IPS-18a (cell line): ENCODE data around the gene PGAP3.
"Not testable (repeated sequence)": the region's sequence is repeated elsewhere in the genome, so short reads cannot be mapped to it uniquely, and the experiment has no call there.

ENCODE experiments used
- H3K27ac ChIP-seq: one replicate; pipeline ENCODE4 v1.5.1; 2013; ENCODE audit warnings: low read length
- H3K27me3 ChIP-seq: one replicate; pipeline ENCODE4 v1.6.1; 2013; ENCODE audit warnings: mild to moderate bottlenecking, low read length; ENCODE audit not compliant: control insufficient read depth, insufficient read depth
- H3K36me3 ChIP-seq: one replicate; pipeline ENCODE4 v1.6.1; 2013; ENCODE audit warnings: low read depth, low read length; ENCODE audit not compliant: control insufficient read depth
- H3K4me1 ChIP-seq: one replicate; pipeline ENCODE4 v1.6.1; 2013; ENCODE audit warnings: low read depth, low read length; ENCODE audit not compliant: control insufficient read depth
- H3K4me3 ChIP-seq: one replicate; pipeline ENCODE4 v1.5.1; 2013; ENCODE audit warnings: low read length
- H3K9ac ChIP-seq: one replicate; pipeline ENCODE4 v1.6.1; 2013; ENCODE audit warnings: mild to moderate bottlenecking, low read length, moderate library complexity
- H3K9me3 ChIP-seq: one replicate; pipeline ENCODE4 v1.6.1; 2013; ENCODE audit warnings: low read depth, low read length; ENCODE audit not compliant: control insufficient read depth

PGAP3 gene

DNA sequence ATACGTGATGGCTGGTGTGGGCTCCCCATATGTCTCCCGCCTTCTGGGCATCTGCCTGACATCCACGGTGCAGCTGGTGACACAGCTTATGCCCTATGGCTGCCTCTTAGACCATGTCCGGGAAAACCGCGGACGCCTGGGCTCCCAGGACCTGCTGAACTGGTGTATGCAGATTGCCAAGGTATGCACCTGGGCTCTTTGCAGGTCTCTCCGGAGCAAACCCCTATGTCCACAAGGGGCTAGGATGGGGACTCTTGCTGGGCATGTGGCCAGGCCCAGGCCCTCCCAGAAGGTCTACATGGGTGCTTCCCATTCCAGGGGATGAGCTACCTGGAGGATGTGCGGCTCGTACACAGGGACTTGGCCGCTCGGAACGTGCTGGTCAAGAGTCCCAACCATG lies 36.9 kb upstream of the PGAP3 start:
- Histone ChIP-seq H3K4me3 (no peak overlapping the region), H3K9ac (no peak overlapping the region), H3K4me1 (no peaks in the 10 kb centered on the region), H3K9me3 (no peaks in the 10 kb centered on the region), H3K27me3 (no peaks in the 10 kb centered on the region), H3K27ac (no peak overlapping the region), H3K36me3 (peaks cover 58% of the 10 kb centered on the region)

DNA sequence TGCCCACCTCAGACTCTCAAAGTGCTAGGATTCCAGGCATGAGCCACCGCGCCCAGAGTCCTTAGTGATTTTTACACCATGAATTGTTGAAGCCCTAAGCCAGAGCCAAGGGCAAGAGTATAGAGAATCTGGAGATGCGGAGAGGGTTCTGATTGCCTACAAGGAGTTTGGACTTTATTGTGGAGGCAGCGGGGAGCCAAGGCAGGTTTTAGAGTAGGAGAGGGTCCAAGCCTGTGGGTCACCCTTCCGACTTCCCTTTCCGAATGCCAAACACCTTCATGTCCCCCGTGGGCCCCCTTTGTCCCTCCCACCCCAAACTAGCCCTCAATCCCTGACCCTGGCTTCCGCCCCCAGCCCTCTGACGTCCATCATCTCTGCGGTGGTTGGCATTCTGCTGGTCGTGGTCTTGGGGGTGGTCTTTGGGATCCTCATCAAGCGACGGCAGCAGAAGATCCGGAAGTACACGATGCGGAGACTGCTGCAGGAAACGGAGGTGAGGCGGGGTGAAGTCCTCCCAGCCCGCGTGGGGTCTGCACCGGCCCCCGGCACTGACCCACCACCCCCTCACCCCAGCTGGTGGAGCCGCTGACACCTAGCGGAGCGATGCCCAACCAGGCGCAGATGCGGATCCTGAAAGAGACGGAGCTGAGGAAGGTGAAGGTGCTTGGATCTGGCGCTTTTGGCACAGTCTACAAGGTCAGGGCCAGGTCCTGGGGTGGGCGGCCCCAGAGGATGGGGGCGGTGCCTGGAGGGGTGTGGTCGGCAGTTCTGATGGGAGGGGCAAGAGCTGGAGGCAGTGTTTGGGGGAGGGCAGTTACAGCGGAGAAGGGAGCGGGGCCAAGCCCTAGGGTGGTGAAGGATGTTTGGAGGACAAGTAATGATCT lies 35.4 kb upstream of the PGAP3 start:
- Histone ChIP-seq H3K4me1 (no peaks in the 10 kb centered on the region), H3K9ac (no peak overlapping the region), H3K27ac (no peak overlapping the region), H3K9me3 (no peaks in the 10 kb centered on the region), H3K36me3 (peaks cover 66% of the 10 kb centered on the region), H3K4me3 (no peak overlapping the region), H3K27me3 (no peaks in the 10 kb centered on the region)

DNA sequence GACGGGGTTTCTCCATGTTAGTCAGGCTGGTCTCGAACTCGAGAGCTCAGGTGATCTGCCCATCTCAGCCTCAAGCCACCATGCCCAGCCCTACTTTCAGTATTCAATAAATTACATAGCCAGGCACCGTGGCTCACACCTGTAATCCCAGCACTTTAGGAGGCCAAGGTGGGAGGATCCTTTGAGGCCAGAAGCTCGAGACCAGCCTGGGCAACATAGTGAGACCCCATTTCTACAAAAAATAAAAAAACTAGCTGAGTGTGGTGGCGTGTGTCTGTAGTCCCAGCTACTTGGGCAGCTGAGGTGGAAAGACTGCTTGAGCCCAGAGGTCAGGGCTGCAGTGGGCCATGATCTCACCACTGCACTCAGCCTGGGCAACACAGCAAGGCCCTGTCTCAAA lies 34.2 kb upstream of the PGAP3 start:
- H3K27me3 ChIP-seq: no peaks in the 10 kb centered on the region
- H3K4me3 ChIP-seq: no peak overlapping the region
- no peaks in the 10 kb centered on the region for H3K9me3 ChIP-seq
- H3K27ac ChIP-seq: no peak overlapping the region
- H3K4me1 ChIP-seq: no peaks in the 10 kb centered on the region
- peaks cover 69% of the 10 kb centered on the region for H3K36me3 ChIP-seq
- H3K9ac ChIP-seq: no peak overlapping the region

DNA sequence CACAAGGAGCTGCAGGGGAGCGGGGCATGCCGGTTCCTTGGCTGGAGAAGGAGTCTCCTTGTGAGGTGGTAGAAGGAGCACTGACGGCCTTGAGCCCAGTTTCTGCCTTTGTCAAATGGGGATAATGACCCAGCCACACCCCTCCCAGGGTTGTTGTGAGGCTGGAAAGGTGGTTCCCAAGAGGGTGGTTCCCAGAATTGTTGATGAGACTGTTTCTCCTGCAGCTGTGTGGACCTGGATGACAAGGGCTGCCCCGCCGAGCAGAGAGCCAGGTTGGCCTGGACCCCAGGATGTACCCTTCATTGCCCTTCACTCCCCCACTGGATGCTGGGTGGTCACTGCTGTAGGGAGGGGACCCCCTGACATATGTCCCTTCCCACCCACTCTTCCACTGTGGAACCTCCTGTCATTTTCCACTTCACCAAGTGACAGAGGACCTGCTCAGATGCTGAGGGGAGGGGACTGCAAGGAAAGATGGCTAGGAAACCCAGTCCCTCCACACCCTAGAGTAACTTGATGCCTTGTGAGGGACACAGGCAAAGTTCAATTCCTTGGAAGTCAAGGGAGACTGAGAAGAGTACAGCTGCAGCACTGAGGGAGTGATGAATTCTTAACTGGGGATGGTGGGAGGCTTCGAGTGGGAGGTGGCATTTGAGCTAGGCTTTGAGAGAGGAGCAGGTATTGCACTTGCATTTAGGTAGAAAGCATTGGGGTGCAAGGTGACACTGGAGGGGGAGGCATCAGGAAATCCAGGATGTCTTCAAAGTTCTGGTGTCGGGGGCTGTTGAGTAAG lies 31.9 kb upstream of the PGAP3 start:
- Histone ChIP-seq H3K27ac (no peak overlapping the region), H3K36me3 (peaks cover 67% of the 10 kb centered on the region), H3K27me3 (no peaks in the 10 kb centered on the region), H3K4me1 (no peaks in the 10 kb centered on the region), H3K4me3 (no peak overlapping the region), H3K9me3 (no peaks in the 10 kb centered on the region), H3K9ac (no peak overlapping the region)

DNA sequence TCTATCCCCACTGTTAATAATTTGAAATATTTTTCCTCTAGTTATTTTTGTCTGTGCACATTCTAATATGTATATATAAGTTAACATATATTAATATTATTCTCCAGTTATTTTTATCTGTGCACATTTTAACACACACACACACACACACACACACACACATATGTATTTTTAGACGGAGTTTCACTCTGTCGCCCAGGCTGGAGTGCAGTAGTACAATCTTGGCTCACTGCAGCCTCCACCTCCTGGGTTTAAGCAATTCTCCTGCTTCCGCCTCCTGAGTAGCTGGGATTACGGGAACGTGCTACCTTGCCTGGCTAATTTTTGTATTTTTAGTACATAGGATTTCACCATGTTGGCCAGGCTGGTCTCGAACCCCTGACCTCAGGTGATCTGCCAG lies 29.8 kb upstream of the PGAP3 start:
- no peaks in the 10 kb centered on the region for H3K4me1 ChIP-seq
- no peaks in the 10 kb centered on the region for H3K9me3 ChIP-seq
- H3K9ac ChIP-seq: no peak overlapping the region
- no peaks in the 10 kb centered on the region for H3K27me3 ChIP-seq
- peaks cover 79% of the 10 kb centered on the region for H3K36me3 ChIP-seq
- H3K27ac ChIP-seq: no peak overlapping the region
- H3K4me3 ChIP-seq: no peak overlapping the region

DNA sequence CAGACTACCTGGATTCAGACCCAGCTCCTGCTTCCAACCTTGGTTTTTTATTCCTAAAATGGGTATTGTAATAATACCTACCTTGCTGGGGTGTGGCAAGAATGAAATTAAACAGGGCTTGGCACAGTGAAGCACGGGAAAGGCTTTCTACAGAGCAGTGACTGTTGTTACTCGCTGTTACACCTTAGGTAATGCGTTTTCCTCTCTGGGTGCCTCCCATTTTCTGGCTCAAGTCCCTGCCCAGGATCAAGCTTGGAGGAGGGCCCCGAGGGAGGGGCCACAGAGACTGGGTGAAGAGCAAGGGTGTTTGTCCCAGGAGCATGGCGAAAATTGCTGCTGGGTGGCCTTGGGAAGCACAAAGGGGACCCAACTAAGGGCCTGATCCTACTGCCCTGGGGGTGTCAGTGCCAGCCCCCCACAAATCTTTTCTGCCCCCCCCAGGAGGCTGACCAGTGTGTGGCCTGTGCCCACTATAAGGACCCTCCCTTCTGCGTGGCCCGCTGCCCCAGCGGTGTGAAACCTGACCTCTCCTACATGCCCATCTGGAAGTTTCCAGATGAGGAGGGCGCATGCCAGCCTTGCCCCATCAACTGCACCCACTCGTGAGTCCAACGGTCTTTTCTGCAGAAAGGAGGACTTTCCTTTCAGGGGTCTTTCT lies 29.2 kb upstream of the PGAP3 start:
- no peaks in the 10 kb centered on the region for H3K9me3 ChIP-seq
- H3K9ac ChIP-seq: no peak overlapping the region
- H3K4me1 ChIP-seq: no peaks in the 10 kb centered on the region
- peaks cover 85% of the 10 kb centered on the region for H3K36me3 ChIP-seq
- H3K4me3 ChIP-seq: no peak overlapping the region
- H3K27ac ChIP-seq: no peak overlapping the region
- H3K27me3 ChIP-seq: no peaks in the 10 kb centered on the region

DNA sequence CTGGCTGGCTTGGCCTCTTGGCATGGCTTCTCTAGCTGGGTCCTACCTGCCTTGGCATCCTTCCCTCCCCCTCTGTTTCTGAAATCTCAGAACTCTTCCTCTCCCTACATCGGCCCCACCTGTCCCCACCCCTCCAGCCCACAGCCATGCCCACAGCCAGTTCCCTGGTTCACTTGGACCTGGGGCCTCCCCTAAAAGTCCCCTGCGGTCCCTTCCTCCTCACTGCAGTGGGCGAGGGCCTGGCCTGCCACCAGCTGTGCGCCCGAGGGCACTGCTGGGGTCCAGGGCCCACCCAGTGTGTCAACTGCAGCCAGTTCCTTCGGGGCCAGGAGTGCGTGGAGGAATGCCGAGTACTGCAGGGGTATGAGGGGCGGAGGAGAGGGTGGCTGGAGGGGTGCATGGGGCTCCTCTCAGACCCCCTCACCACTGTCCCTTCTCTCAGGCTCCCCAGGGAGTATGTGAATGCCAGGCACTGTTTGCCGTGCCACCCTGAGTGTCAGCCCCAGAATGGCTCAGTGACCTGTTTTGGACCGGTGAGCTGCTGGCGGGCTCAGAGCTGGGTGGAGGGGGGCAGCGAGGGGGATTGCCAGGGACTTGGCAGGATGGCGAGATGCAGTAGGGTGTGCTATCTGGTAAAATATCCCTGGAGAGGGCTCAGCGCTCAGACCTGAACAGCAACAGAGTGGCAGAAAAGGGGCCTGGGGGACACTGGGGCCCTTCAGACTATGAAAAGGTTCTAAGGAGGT lies 28.4 kb upstream of the PGAP3 start:
- no peaks in the 10 kb centered on the region for H3K4me1 ChIP-seq
- no peak overlapping the region for H3K4me3 ChIP-seq
- H3K27ac ChIP-seq: no peak overlapping the region
- no peak overlapping the region for H3K9ac ChIP-seq
- H3K9me3 ChIP-seq: no peaks in the 10 kb centered on the region
- peaks cover 90% of the 10 kb centered on the region for H3K36me3 ChIP-seq
- H3K27me3 ChIP-seq: no peaks in the 10 kb centered on the region

DNA sequence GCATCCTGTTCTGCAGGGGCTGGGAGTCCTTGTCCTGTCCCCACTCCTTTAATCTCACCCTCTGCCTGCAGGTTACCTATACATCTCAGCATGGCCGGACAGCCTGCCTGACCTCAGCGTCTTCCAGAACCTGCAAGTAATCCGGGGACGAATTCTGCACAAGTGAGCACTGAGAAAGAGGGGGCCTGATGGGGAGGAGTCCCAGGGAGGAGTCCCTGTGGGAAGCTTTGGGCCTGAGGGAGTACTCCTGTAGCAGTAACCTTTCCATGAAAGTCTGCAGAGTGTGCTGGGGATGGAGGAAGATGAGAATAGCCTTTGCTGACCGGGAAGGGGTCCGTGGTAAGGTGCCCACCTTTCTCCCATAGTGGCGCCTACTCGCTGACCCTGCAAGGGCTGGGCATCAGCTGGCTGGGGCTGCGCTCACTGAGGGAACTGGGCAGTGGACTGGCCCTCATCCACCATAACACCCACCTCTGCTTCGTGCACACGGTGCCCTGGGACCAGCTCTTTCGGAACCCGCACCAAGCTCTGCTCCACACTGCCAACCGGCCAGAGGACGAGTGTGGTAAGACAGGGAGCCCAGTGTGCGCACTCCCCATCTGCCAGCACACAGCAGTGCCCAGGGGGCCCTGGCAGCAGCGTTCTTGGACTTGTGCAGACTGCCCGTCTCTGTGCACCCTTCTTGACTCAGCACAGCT lies 27.7 kb upstream of the PGAP3 start:
- Histone ChIP-seq H3K27me3 (no peaks in the 10 kb centered on the region), H3K4me3 (no peak overlapping the region), H3K27ac (no peak overlapping the region), H3K9me3 (no peaks in the 10 kb centered on the region), H3K36me3 (peaks cover 92% of the 10 kb centered on the region), H3K4me1 (no peaks in the 10 kb centered on the region), H3K9ac (no peak overlapping the region)

DNA sequence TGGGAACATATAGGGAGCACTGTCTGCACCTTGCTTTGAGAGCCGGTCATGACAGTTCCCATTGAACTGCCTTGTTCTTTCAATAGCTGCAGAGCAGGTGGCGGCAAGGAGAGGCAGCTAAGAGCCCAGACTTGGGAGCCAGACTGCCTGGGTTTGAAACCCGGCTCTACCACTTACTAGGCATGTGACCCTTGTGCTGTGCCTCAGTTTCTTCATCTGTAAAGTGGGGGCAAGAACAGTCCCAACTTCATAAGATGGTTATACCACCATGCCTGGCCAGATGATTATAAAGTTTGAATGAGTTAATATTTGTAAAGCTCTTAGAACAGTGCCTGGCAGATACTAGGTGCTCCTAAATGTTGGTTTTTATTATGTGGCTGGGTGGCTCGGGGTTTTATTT lies 26.4 kb upstream of the PGAP3 start:
- Histone ChIP-seq H3K9me3 (no peaks in the 10 kb centered on the region), H3K9ac (no peak overlapping the region), H3K27ac (no peak overlapping the region), H3K4me3 (no peak overlapping the region), H3K4me1 (no peaks in the 10 kb centered on the region), H3K36me3 (peaks cover 92% of the 10 kb centered on the region), H3K27me3 (no peaks in the 10 kb centered on the region)

DNA sequence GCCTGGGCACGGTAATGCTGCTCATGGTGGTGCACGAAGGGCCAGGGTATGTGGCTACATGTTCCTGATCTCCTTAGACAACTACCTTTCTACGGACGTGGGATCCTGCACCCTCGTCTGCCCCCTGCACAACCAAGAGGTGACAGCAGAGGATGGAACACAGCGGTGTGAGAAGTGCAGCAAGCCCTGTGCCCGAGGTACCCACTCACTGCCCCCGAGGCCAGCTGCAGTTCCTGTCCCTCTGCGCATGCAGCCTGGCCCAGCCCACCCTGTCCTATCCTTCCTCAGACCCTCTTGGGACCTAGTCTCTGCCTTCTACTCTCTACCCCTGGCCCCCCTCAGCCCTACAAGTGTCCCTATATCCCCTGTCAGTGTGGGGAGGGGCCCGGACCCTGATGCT lies 24.0 kb upstream of the PGAP3 start:
- Histone ChIP-seq H3K36me3 (peaks cover 90% of the 10 kb centered on the region), H3K4me3 (no peak overlapping the region), H3K9me3 (no peaks in the 10 kb centered on the region), H3K27ac (no peak overlapping the region), H3K27me3 (no peaks in the 10 kb centered on the region), H3K4me1 (no peaks in the 10 kb centered on the region), H3K9ac (no peak overlapping the region)

DNA sequence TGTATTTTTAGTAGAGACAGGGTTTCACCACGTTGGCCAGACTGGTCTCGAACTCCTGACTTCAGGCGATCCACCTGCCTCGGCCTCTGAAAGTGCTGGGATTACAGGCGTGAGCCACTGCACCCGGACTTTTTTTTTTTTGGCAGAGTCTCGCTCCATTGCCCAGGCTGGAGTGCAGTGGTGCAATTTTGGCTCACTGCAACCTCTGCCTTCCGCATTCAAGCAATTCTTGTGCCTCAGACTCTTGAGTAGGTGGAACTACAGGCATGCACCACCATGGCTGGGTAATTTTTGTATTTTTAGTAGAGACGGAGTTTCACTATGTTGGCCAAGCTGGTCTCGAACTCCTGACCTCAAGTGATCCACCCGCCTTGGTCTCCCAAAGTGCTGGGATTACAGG lies 23.2 kb upstream of the PGAP3 start:
- not testable (repeated sequence) for H3K9me3 ChIP-seq, H3K27me3 ChIP-seq, H3K4me1 ChIP-seq, H3K4me3 ChIP-seq, H3K9ac ChIP-seq, H3K27ac ChIP-seq
- peaks cover 88% of the 10 kb centered on the region for H3K36me3 ChIP-seq
